ENCODE results near the gene PLCB2.

DNA sequence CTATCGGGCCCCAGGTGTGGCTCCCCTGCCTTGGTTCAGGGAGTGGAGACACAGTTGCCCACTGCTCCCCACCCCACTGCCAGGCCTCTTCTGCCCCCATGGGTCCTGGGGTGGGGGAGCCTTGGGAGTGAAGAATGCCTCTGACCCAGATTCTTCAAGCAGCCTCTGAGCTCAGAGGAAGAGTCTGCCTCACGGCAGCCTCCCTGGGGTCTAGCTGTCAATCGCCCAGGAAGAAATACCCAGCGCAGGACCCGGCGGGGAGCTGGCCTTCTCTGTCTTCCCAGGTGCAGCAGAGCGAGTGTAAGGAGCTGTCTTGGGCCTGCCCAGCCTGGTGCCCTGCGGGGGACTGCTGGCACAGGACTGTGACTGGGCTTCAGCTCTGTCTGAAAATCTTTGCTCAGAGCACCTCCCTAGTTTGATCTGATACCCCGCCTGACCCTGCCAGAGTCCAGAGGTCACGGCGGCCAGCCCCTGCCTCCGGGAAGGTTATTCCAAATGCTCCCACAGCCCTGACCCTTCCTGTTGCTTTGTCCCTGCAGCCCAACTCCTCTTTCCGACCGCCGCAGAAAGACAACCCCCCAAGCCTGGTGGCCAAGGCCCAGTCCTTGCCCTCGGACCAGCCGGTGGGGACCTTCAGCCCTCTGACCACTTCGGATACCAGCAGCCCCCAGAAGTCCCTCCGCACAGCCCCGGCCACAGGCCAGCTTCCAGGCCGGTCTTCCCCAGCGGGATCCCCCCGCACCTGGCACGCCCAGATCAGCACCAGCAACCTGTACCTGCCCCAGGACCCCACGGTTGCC is 35.9 kb downstream of the PLCB2 start:
- TF ChIP-seq CTCF (conservative IDR thresholded peaks at IDR 0.05; ENCODE audit: low read length) (no peak), EZH2phosphoT487 (IDR thresholded peaks at IDR 0.05; ENCODE audit: borderline replicate concordance) (no peak)

Data from Loucy (cell line).